ENCODE results near the gene ZNF25.

DNA sequence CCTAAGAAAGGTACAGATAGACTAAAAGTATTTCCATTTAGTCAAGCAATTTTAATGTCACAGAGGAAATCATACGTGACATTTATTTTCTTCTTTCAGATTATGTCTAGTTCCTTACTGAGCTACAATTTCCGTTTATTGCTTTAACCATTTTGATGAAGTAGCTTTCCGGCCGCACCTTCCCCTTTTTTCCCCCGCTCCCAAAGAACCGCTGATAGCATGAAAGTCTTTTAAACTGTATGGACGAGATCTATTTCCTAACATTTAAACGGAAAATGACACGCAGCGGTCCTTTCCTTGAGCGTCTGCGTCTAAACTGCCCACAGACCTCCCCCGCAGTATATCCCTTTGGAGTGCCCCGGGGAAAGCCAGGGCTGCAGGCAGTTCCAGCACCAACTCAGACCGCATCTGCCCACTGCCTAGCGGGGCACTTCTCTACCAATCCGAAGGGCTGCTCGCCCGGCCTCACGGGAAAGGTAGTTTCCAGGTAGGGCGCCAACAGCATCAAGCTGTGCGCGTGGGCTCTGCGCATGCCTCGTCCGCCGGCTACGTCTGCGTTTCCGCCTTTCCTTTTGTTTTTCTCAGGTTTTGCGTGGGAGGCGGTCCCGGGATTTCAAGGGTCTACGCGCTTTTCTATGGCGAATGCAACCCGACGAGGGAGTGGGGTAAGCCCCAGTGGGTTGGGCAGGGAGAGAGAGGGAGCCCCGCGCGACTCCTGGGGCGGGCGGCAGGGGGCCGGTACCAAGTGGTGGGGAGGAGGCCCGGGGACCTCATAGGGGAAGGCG, 33.9 kb upstream of the ZNF25 start, which contains the start of gene ZNF33A:
- TF ChIP-seq, protein P1, sequence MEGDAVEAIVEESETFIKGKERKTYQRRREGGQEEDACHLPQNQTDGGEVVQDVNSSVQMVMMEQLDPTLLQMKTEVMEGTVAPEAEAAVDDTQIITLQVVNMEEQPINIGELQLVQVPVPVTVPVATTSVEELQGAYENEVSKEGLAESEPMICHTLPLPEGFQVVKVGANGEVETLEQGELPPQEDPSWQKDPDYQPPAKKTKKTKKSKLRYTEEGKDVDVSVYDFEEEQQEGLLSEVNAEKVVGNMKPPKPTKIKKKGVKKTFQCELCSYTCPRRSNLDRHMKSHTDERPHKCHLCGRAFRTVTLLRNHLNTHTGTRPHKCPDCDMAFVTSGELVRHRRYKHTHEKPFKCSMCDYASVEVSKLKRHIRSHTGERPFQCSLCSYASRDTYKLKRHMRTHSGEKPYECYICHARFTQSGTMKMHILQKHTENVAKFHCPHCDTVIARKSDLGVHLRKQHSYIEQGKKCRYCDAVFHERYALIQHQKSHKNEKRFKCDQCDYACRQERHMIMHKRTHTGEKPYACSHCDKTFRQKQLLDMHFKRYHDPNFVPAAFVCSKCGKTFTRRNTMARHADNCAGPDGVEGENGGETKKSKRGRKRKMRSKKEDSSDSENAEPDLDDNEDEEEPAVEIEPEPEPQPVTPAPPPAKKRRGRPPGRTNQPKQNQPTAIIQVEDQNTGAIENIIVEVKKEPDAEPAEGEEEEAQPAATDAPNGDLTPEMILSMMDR (conservative IDR thresholded peaks at IDR 0.05), result peak; percentile 10; the same call in 1 of the 2 replicates
- TF ChIP-seq ZFX (IDR thresholded peaks at IDR 0.05), result no peak; the same call in 1 of the 2 replicates

Measured in C4-2B (cell line).